Upper lobe of left lung (tissue), 6 donors: ENCODE measurements around the gene AMOTL1. TPM values are rescaled to one million over a fixed set of nuclear protein-coding genes. Genes with fewer than 3 reads are reported as not detected.

Experiments used
- ATAC-seq, 2 donors: fragments of 200-7000 bp; cut with Tn5 transposase; one replicate each; pipeline ENCODE4 v1.9.1; 2022; ENCODE audit warnings: mild to moderate bottlenecking in 2 of 2, moderate library complexity in 2 of 2; ENCODE audit not compliant: low FRiP score in 2 of 2
- DNase-seq, 2 donors: peaks; one replicate each; pipeline ENCODE4 v3.0.0-alpha.2; 2019 to 2020
- H3K27ac ChIP-seq, 4 donors: fragments of 200-600 bp; sonication (generic); one replicate each; pipeline ENCODE4 v1.5.1; 2016 to 2019
- H3K27me3 ChIP-seq, 4 donors: fragments of 200-600 bp; sonication (generic); one replicate each; pipeline ENCODE4 v1.5.1; 2017 to 2019
- H3K36me3 ChIP-seq, 4 donors: fragments of 200-600 bp; sonication (generic); one replicate each; pipeline ENCODE4 v1.5.1; 2016 to 2019
- H3K4me1 ChIP-seq, 4 donors: fragments of 200-600 bp; sonication (generic); one replicate each; pipeline ENCODE4 v1.5.1; 2018 to 2019
- H3K4me3 ChIP-seq, 4 donors: fragments of 200-600 bp; sonication (generic); one replicate each; pipeline ENCODE4 v1.5.1; 2017 to 2019; ENCODE audit warnings: mild to moderate bottlenecking in 2 of 4, moderate library complexity in 1 of 4
- H3K9me3 ChIP-seq, 4 donors: fragments of 200-600 bp; sonication (generic); one replicate each; pipeline ENCODE4 v1.5.1; 2018 to 2019
- CTCF ChIP-seq, 6 experiments: fragments of 450-650 bp in 4 of 6; fragments of 200-600 bp in 2 of 6; sonication (generic) in 2 of 6; IDR thresholded peaks; one replicate each; pipeline ENCODE4 v1.5.1; 2016 to 2019; ENCODE audit warnings: antibody characterized with exemption in 6 of 6
- EP300 ChIP-seq, 4 donors: sonication (generic); formaldehyde crosslinking; IDR thresholded peaks; one replicate each; pipeline ENCODE4 v1.5.1; 2017; ENCODE audit warnings: antibody characterized with exemption in 4 of 4, control low read depth in 2 of 4
- POLR2A ChIP-seq, 4 donors: fragments of 450-650 bp; IDR thresholded peaks; one replicate each; pipeline ENCODE4 v1.5.1; 2016 to 2017; ENCODE audit warnings: antibody characterized with exemption in 4 of 4, mild to moderate bottlenecking in 2 of 4
- POLR2AphosphoS5 ChIP-seq, 2 donors: sonication (generic); formaldehyde crosslinking; IDR thresholded peaks; one replicate each; pipeline ENCODE4 v1.5.1; 2017; ENCODE audit warnings: antibody characterized with exemption in 2 of 2
- WGBS, 2 donors: methylation state at CpG; one replicate each; pipeline ENCODE4 v1.1.5; 2017 to 2018; 5-methylcytosine and 5-hydroxymethylcytosine counted together
- total RNA-seq, 6 donors: library from RNA; depleted of rRNA in 4 of 6; stranded (reverse); fragments of >200 nt in 4 of 6; gene quantifications; one replicate each; pipeline versions ENCODE4 v1.1.0 to v1.2.1, GENCODE V29; 2016 to 2021
- donor health status: DM: no; HTN: no; CAD: no; lungs with moderate emphysema.
- donor health status: DM: no; HTN: yes; CAD: no; lungs with severe emphysema.

AMOTL1 gene
- total RNA-seq, 6 donors from 2014 or later = 30.4 to 54.7 (median 46.1) TPM

- ATAC-seq (peak; percentile 49 to 69), DNase-seq (no peak)
- H3K27me3 ChIP-seq = no peaks in the 10 kb centered on the region
- H3K27ac ChIP-seq = peak overlapping the region; percentile 9 to 45 (median 36)
- H3K4me3 ChIP-seq = no peak overlapping the region
- H3K9me3 ChIP-seq = no peaks in the 10 kb centered on the region
- peaks cover 26 to 60% (median 39%) of the 10 kb centered on the region in 4 donors for H3K4me1 ChIP-seq
- TF ChIP-seq POLR2A (IDR thresholded peaks at IDR 0.05) (no peak), CTCF (IDR thresholded peaks at IDR 0.05) (no peak), EP300 (IDR thresholded peaks at IDR 0.05) (no peak), POLR2AphosphoS5 (IDR thresholded peaks at IDR 0.05) (no peak)
- H3K36me3 ChIP-seq = peaks cover 0 to 45% (median 4%) of the 10 kb centered on the region in 4 donors
- 71 to 76% methylated on average over 4 of the region's 4 CpGs for WGBS, 2 donors
Measured at GRCh38 chr11:94832604-94833235, 64.6 kb downstream of the AMOTL1 start.

DNA sequence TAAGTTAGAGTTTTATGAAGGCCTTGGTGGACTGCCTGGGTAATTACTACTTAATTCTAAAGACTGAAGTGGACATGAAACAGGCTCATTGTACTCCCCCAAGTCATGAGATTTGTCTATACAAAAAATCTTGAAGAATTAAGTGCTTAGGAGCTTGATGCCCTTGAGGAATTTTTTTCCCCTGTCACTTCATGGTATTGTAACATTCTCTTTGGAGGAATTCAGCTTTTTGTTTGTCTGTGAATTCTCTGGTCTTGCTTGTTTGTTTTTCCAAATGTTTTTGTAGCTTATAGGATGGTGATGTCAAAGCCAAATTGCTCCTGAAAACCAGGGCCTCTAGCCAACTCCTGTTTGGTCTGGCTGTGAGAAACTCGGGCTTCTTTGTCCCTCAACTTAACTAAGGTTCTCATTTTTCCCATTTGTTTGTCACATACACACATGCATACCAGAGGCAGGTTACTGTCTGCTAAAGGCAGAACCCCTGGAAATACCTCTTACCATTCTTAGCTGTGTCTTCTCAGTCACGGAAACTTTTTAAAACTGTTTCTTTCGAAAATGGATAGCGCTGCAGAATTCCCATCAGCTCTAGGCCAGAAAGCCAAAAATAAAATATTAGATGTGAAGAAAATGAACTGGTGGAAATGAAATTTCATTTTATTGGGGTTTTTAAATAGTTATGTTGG lies 66.9 kb downstream of the AMOTL1 start:
- TF ChIP-seq EP300 (IDR thresholded peaks at IDR 0.05) (no peak), POLR2A (IDR thresholded peaks at IDR 0.05) (no peak), CTCF (IDR thresholded peaks at IDR 0.05) (no peak), POLR2AphosphoS5 (IDR thresholded peaks at IDR 0.05) (no peak)
- Histone ChIP-seq H3K9me3 (no peaks in the 10 kb centered on the region), H3K4me3 (no peak overlapping the region), H3K4me1 (peaks cover 25 to 66% (median 48%) of the 10 kb centered on the region in 4 donors), H3K27ac (peak overlapping the region in 2 of 4 donors; percentile 44 to 66), H3K36me3 (peaks cover 0 to 43% (median 4%) of the 10 kb centered on the region in 4 donors), H3K27me3 (no peaks in the 10 kb centered on the region)
- DNase-seq (no peak), ATAC-seq (no peak)
- WGBS, 2 donors = 61 to 85% methylated on average over 4 of the region's 4 CpGs

DNA sequence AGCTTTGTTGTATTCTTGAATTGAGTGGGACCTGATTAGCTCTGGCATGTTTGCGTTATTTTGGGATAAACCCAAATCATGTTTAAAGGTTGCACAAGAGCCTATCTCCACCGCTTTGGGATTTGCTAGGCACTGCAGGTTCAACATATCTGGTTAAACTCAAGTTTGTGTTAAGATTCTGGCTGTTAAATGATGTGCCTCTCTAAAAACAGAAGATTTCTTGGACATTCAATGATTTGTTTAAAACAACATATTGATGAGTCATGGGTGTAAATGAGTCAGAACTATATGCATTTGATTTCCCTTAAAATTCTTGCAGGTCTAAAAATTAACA lies 67.4 kb downstream of the AMOTL1 start:
- no peaks in the 10 kb centered on the region for H3K27me3 ChIP-seq
- no peak for ATAC-seq
- no peaks in the 10 kb centered on the region for H3K9me3 ChIP-seq
- no peak overlapping the region for H3K4me3 ChIP-seq
- no peak for TF ChIP-seq CTCF (IDR thresholded peaks at IDR 0.05)
- no peak for TF ChIP-seq POLR2A (IDR thresholded peaks at IDR 0.05)
- no peak for TF ChIP-seq POLR2AphosphoS5 (IDR thresholded peaks at IDR 0.05)
- no peak for TF ChIP-seq EP300 (IDR thresholded peaks at IDR 0.05)
- peaks cover 0 to 39% (median 4%) of the 10 kb centered on the region in 4 donors for H3K36me3 ChIP-seq
- peak overlapping the region in 2 of 4 donors; percentile 44 to 66 for H3K27ac ChIP-seq
- H3K4me1 ChIP-seq = peaks cover 22 to 61% (median 48%) of the 10 kb centered on the region in 4 donors
- DNase-seq = no peak
- WGBS, 2 donors = 60 to 67% methylated on average over 2 of the region's 2 CpGs

DNA sequence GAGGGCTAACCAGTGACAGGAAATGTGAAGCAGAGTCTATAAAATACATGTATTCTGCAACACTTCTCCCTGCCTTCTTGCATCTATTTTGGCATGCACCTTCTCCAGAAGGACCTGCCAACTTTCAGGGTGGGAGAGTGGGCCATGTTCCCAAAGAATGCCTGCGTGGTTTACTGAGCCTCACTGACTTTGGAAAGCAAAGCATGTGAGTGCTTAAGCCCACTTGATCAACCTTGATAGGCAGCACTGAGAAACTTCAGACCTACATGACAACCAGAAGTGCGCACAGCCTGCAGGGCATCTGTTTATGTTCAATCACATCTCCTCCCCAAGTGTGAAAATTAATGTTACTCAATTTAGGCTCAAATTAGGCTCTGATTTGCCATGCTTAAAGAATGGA lies 69.2 kb downstream of the AMOTL1 start:
- Histone ChIP-seq H3K9me3 (no peaks in the 10 kb centered on the region), H3K27ac (peak overlapping the region in 1 of 4 donors; percentile 16), H3K27me3 (no peaks in the 10 kb centered on the region), H3K36me3 (peaks cover 0 to 23% (median 0%) of the 10 kb centered on the region in 4 donors), H3K4me3 (no peak overlapping the region), H3K4me1 (peaks cover 22 to 47% (median 44%) of the 10 kb centered on the region in 4 donors)
- DNase-seq (no peak), ATAC-seq (no peak)
- WGBS, 2 donors = 58 to 67% methylated on average over 2 of the region's 2 CpGs
- TF ChIP-seq POLR2A (IDR thresholded peaks at IDR 0.05) (no peak), EP300 (IDR thresholded peaks at IDR 0.05) (no peak), POLR2AphosphoS5 (IDR thresholded peaks at IDR 0.05) (no peak), CTCF (IDR thresholded peaks at IDR 0.05) (no peak)
